Omental fat pad (tissue), 4 donors: ENCODE data around the gene CPLX1. TPM values are rescaled to one million over a fixed set of nuclear protein-coding genes. Genes with fewer than 3 reads are reported as not detected.
A peak's percentile ranks its signal among the peaks of the same experiment; 100 is the strongest.

Experiments
- ATAC-seq: fragments of 150-250 bp; one replicate; pipeline ENCODE4 v1.9.1; 2016; ENCODE audit warnings: mild to moderate bottlenecking, moderate library complexity; ENCODE audit not compliant: low FRiP score
- DNase-seq: peaks from one replicate; pipeline ENCODE4 v3.0.0-alpha.2; 2019; ENCODE audit warnings: low spot score
- CTCF ChIP-seq, 3 donors: fragments of 450-650 bp; IDR thresholded peaks; one replicate each; pipeline ENCODE4 v1.5.1; 2016 to 2017; ENCODE audit warnings: antibody characterized with exemption in 3 of 3, mild to moderate bottlenecking in 3 of 3, moderate library complexity in 2 of 3
- total RNA-seq, 4 donors: library from RNA; depleted of rRNA; stranded (reverse); fragments of >200 nt; gene quantifications; one replicate each; pipeline ENCODE4 v1.1.0, GENCODE V29; 2016

Gene CPLX1
- total RNA-seq, 4 donors from 2014 or later: 1.1 to 2.0 (median 1.9) TPM; not detected in 1

DNA sequence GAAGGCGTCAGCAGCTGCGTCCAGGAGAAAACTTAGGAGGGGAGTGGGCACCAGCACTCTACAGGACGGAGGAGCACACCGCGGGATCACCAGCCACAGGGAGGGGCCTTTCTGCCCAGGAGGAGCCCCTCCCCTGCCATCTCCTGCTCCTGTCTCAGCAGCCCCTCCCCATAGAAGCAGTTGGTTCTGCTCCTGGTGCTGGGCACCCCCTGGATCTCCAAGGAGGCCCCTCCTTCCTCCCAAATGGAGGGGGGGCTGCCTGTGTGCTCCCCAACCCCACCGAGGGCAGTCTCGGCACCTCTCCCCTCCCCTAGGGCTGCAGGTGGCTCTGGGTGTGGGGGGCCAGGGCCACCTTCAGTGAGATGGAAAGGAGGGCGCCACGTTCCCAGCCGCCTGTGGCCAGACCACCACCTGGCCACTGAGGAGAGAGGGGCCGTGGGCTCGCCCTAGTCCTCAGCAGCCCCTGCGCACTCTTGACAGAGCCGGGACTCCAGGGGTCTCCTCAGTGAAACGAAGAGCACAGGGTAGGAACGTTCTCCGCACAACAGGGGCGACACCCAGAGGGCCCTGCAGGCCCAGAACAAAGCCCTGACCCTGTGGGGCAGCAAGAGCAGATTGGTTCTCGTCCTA is 37.8 kb downstream of the CPLX1 start:
- ATAC-seq (no peak), DNase-seq (no peak)
- no peak for TF ChIP-seq CTCF (IDR thresholded peaks at IDR 0.05)

- DNase-seq (no peak), ATAC-seq (no peak)
- TF ChIP-seq CTCF (IDR thresholded peaks at IDR 0.05): no peak
Observed at GRCh38 chr4:787561-787981, 38.4 kb downstream of the CPLX1 start.

DNA sequence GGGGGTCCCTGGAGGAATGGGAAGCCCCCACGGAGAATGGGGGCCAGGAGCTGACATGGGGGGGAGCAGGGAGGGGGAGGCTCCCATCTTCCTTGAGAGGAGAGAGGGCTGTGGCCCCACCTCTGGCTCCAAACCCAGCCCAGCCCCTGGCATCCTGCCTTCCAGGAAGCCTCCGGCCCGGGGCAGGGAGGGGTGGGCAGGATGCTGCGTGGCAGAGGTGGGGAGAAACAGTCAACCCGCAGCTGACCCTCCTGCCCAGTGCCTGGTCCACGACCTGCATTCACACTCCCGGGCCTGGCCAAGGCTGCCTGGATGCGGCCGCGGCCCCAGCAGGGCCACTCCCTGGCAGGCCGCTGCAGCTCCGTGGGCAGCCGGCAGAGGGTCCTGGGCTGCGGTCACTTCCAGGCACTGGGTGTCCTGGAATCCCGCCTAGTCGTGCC is 39.0 kb downstream of the CPLX1 start:
- TF ChIP-seq CTCF (IDR thresholded peaks at IDR 0.05): no peak
- peak; percentile 15 for ATAC-seq
- DNase-seq: no peak

DNA sequence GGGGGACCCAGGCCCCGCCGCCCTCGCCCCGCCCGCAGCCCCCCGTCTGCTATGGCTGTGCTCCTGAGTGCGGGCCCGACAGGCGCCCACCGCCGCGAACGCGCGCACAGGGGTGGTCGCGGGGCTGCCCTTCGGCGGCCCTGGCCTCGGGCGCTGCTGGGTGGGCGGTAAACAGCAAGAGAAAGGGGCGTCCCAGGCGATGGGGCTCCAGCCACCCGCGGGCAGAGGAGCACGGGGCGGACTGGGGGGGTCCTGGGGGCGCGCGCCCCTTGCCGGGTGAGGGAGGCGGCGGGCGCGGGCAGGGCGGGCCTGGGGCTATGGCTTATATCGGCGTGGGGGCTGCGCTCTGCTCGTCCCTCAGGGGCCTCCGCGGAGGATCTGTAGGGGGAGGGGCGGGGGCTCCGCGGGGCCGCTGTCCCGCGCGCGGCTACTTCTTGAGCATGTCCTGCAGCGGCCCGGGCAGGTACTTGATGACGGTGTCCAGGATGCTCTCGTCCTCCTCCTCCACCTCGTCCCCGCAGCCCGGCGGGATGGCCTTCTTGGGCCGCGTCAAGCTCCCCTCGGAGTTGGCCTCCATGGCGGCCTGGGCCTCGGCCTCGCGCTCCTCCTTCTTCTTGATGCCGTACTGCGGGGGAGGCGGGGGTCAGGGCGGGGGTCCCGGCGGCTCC is 39.7 kb downstream of the CPLX1 start:
- ATAC-seq (no peak), DNase-seq (no peak)
- TF ChIP-seq CTCF (IDR thresholded peaks at IDR 0.05): no peak

DNA sequence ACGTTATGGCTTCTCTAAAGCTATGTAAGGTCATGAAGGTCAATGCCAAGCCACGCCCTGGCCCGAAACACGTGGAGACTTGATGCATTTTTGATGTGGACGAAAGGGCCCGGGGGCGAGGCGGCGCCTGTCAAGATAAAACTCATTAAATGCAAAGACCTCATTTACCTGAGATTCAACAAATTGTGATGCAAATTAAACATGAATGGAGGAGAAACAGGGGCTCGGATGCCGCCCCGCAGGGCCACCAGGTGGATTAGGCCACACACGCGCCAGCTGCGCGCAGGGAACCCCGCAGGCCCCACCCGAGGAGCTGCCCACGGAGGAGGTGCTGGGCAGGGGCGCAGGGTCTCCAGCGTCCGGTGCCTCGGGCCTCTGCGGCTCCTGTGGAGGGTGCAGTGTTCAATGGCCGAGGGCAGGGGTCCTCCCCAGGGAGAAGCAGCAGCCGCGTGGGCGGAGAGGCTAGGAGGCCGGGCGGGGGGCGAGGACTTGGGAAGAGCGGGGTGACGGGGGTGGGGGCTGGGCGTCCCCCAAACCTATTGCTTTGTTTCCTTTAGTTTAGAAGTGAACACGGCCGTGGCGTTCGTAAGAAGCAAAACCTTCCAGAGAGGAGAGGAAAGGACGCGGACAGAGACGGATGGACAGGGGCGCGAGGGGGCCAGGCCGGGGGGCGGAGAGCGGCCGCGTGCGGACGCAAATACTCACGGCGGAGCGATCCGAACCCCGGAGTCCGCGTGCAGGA is 40.4 kb downstream of the CPLX1 start:
- TF ChIP-seq CTCF (IDR thresholded peaks at IDR 0.05): no peak
- DNase-seq: no peak

GRCh38 chr4:784401-785331 is 41.3 kb downstream of the CPLX1 start:
- TF ChIP-seq CTCF (IDR thresholded peaks at IDR 0.05): no peak
- ATAC-seq (no peak), DNase-seq (no peak)

More for the DNA sequence above, 40.4 kb downstream of the CPLX1 start:
- ATAC-seq: no peak
